Measurements from ENCODE around the gene SIVA1. TPM values are rescaled to one million over a fixed set of nuclear protein-coding genes. Genes with fewer than 3 reads are reported as not detected.

SIVA1 gene
- total RNA-seq, 2 donors from 2014 or later, result 74.5 to 157 TPM

GRCh38 chr14:104734601-104734990 is 18.4 kb upstream of the SIVA1 start:
- no peak for ATAC-seq
- Mint-ChIP-seq H3K4me3 (no peak overlapping the region), H3K4me1 (ENCODE audit: low read depth in 2 of 2) (peaks cover 0 to 3% of the 10 kb centered on the region in 2 donors), H3K27me3 (no peaks in the 10 kb centered on the region), H3K36me3 (no peaks in the 10 kb centered on the region), H3K27ac (no peak overlapping the region), H3K9me3 (no peaks in the 10 kb centered on the region)
- no peak for DNase-seq (ENCODE audit: low spot score)

GRCh38 chr14:104734991-104735779 is 17.8 kb upstream of the SIVA1 start:
- Mint-ChIP-seq H3K4me1 (ENCODE audit: low read depth in 2 of 2) (peaks cover 0 to 3% of the 10 kb centered on the region in 2 donors), H3K4me3 (no peak overlapping the region), H3K27me3 (no peaks in the 10 kb centered on the region), H3K36me3 (no peaks in the 10 kb centered on the region), H3K27ac (no peak overlapping the region), H3K9me3 (no peaks in the 10 kb centered on the region)
- DNase-seq (ENCODE audit: low spot score) (no peak), ATAC-seq (no peak)

- Mint-ChIP-seq H3K36me3 (no peaks in the 10 kb centered on the region), H3K27ac (peak overlapping the region; percentile 31 to 86), H3K4me1 (ENCODE audit: low read depth in 2 of 2) (peaks cover 0 to 3% of the 10 kb centered on the region in 2 donors), H3K4me3 (no peak overlapping the region), H3K27me3 (no peaks in the 10 kb centered on the region), H3K9me3 (no peaks in the 10 kb centered on the region)
- ATAC-seq, result peak; percentile 39 to 77
- DNase-seq (ENCODE audit: low spot score), result peak; percentile 77
Measured at GRCh38 chr14:104735830-104736642, 16.9 kb upstream of the SIVA1 start.

GRCh38 chr14:104738375-104739019 is 14.4 kb upstream of the SIVA1 start:
- Mint-ChIP-seq H3K36me3 (no peaks in the 10 kb centered on the region), H3K4me3 (no peak overlapping the region), H3K4me1 (ENCODE audit: low read depth in 2 of 2) (peaks cover 0 to 3% of the 10 kb centered on the region in 2 donors), H3K27ac (no peak overlapping the region), H3K27me3 (no peaks in the 10 kb centered on the region), H3K9me3 (no peaks in the 10 kb centered on the region)
- DNase-seq (ENCODE audit: low spot score) (no peak), ATAC-seq (no peak)

DNA sequence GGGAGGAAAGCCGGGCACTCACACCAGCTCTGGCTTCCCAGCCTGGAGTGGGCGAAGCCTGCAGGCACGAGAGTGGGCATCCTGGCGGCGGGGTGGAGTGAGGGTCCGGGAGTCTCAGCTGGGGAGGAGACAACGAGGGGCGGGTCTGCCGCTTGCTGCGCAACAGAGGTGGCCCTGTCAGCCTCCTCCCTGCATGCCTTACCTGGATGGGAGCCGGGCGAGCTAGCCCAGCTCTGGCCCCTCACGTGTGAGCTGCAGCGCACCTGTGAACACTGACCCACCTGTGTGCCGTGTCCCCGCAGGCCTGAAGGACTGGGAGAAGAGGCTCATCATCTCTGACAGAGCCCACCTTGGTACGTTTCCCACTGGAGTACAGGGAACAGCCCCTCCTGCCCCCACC is 13.9 kb upstream of the SIVA1 start:
- Mint-ChIP-seq H3K27me3 (no peaks in the 10 kb centered on the region), H3K36me3 (no peaks in the 10 kb centered on the region), H3K4me1 (ENCODE audit: low read depth in 2 of 2) (peaks cover 0 to 3% of the 10 kb centered on the region in 2 donors), H3K9me3 (no peaks in the 10 kb centered on the region), H3K4me3 (no peak overlapping the region), H3K27ac (no peak overlapping the region)
- ATAC-seq, result no peak
- DNase-seq (ENCODE audit: low spot score), result no peak

GRCh38 chr14:104739546-104740516 is 13.1 kb upstream of the SIVA1 start:
- DNase-seq (ENCODE audit: low spot score) (no peak), ATAC-seq (no peak)
- Mint-ChIP-seq H3K4me1 (ENCODE audit: low read depth in 2 of 2) (peaks cover 0 to 3% of the 10 kb centered on the region in 2 donors), H3K36me3 (no peaks in the 10 kb centered on the region), H3K9me3 (no peaks in the 10 kb centered on the region), H3K4me3 (no peak overlapping the region), H3K27me3 (no peaks in the 10 kb centered on the region), H3K27ac (no peak overlapping the region)

GRCh38 chr14:104741108-104741802 is 11.7 kb upstream of the SIVA1 start:
- no peak overlapping the region for H3K27ac Mint-ChIP-seq
- no peaks in the 10 kb centered on the region for H3K27me3 Mint-ChIP-seq
- no peak for DNase-seq (ENCODE audit: low spot score)
- H3K4me3 Mint-ChIP-seq, result no peak overlapping the region
- H3K4me1 Mint-ChIP-seq (ENCODE audit: low read depth in 2 of 2), result peaks cover 0 to 3% of the 10 kb centered on the region in 2 donors
- no peak for ATAC-seq
- H3K36me3 Mint-ChIP-seq, result no peaks in the 10 kb centered on the region
- H3K9me3 Mint-ChIP-seq, result no peaks in the 10 kb centered on the region

DNA sequence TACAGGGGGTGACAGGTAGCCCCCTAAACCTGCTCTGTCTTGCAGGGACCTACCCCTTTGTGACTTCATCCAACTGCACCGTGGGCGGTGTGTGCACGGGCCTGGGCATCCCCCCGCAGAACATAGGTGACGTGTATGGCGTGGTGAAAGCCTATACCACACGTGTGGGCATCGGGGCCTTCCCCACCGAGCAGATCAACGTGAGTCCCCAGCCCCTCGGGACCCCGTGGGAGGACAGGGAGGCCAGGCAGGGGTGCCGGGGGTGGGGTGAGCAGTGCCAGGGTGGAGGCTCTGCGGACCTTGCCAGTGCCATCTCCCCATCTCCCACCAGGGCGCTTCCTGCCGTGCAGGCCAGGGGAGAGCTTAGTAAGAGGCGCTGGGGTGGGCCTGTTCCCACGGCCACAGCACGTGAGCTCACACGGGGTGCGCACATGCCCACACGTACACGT is 11.1 kb upstream of the SIVA1 start:
- no peaks in the 10 kb centered on the region for H3K4me1 Mint-ChIP-seq (ENCODE audit: low read depth in 2 of 2)
- H3K27ac Mint-ChIP-seq, result no peak overlapping the region
- H3K27me3 Mint-ChIP-seq, result no peaks in the 10 kb centered on the region
- no peaks in the 10 kb centered on the region for H3K9me3 Mint-ChIP-seq
- no peak overlapping the region for H3K4me3 Mint-ChIP-seq
- ATAC-seq, result no peak
- no peaks in the 10 kb centered on the region for H3K36me3 Mint-ChIP-seq
- DNase-seq (ENCODE audit: low spot score), result no peak

GRCh38 chr14:104742586-104743455 is 10.1 kb upstream of the SIVA1 start:
- no peaks in the 10 kb centered on the region for H3K9me3 Mint-ChIP-seq
- H3K4me3 Mint-ChIP-seq, result no peak overlapping the region
- no peaks in the 10 kb centered on the region for H3K27me3 Mint-ChIP-seq
- no peak for DNase-seq (ENCODE audit: low spot score)
- H3K4me1 Mint-ChIP-seq (ENCODE audit: low read depth in 2 of 2), result no peaks in the 10 kb centered on the region
- no peak for ATAC-seq
- no peaks in the 10 kb centered on the region for H3K36me3 Mint-ChIP-seq
- no peak overlapping the region for H3K27ac Mint-ChIP-seq

GRCh38 chr14:104743461-104744380 is 9.2 kb upstream of the SIVA1 start:
- Mint-ChIP-seq H3K4me1 (ENCODE audit: low read depth in 2 of 2) (no peaks in the 10 kb centered on the region), H3K27ac (no peak overlapping the region)

DNA sequence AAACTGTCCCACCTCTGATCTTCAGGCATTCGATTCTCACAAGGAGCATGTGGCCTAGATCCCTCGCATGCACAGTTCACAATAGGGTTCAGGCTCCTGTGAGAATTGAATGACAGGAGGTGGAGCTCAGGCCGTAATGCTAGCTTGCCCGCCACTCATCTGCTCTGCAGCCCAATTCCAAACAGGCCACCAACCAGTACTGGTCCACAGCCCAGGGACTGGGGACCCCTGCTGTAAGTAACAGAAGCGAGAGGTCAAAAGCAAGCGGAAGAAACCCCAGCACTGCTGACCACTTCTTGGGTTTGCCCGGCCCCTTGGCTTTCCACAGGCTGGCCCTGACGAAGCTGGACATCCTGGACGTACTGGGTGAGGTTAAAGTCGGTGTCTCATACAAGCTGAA is 8.5 kb upstream of the SIVA1 start:
- H3K4me3 Mint-ChIP-seq, result no peak overlapping the region
- no peaks in the 10 kb centered on the region for H3K4me1 Mint-ChIP-seq (ENCODE audit: low read depth in 2 of 2)
- peaks cover 0 to 3% of the 10 kb centered on the region in 2 donors for H3K27me3 Mint-ChIP-seq
- DNase-seq (ENCODE audit: low spot score) (no peak), ATAC-seq (no peak)
- H3K27ac Mint-ChIP-seq, result no peak overlapping the region
- no peaks in the 10 kb centered on the region for H3K36me3 Mint-ChIP-seq
- no peaks in the 10 kb centered on the region for H3K9me3 Mint-ChIP-seq

More at GRCh38 chr14:104743461-104744380, 9.2 kb upstream of the SIVA1 start:
- H3K9me3 Mint-ChIP-seq, result no peaks in the 10 kb centered on the region
- DNase-seq (ENCODE audit: low spot score), result no peak
- ATAC-seq, result no peak
- H3K27me3 Mint-ChIP-seq, result no peaks in the 10 kb centered on the region
- no peaks in the 10 kb centered on the region for H3K36me3 Mint-ChIP-seq
- no peak overlapping the region for H3K4me3 Mint-ChIP-seq

Measured in natural killer cell treated with Interleukin-12 subunit alpha and Interleukin-12 subunit beta and Interleukin-15 and Interleukin-18, amount 100 ng/mL, for 72 hours (primary cell).